GM21447 (cell line): ENCODE measurements around the gene FBXO48.

Source experiments
- ATAC-seq: cut with Tn5 transposase; IDR thresholded peaks from one replicate; pipeline ENCODE4 v1.9.1; 2021; ENCODE audit not compliant: unreplicated experiment

The FBXO48 gene

GRCh38 chr2:68438455-68439303 lies 28.4 kb downstream of the FBXO48 start:
- ATAC-seq: no peak

DNA sequence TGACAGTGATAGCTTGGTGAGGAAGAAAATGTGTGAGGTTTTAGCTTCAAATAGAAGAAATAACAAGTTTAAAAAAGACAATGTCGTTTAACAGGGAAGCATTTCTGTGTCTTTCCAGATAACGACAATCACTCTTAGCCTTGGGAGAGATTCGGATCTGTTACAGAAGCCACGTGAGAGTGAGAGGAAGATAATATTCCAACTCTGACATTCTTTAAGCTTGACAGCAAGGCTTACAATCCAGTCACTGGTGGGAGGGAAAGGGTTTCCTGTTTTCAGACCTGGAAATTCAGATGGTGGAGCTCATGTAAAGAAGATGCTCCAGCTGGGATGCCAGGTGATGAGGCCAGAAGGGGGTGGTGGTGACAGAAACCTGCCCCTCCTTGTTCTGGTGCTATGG lies 30.8 kb downstream of the FBXO48 start:
- no peak for ATAC-seq

- ATAC-seq: no peak
Measured at GRCh38 chr2:68435615-68436014, 31.5 kb downstream of the FBXO48 start.

DNA sequence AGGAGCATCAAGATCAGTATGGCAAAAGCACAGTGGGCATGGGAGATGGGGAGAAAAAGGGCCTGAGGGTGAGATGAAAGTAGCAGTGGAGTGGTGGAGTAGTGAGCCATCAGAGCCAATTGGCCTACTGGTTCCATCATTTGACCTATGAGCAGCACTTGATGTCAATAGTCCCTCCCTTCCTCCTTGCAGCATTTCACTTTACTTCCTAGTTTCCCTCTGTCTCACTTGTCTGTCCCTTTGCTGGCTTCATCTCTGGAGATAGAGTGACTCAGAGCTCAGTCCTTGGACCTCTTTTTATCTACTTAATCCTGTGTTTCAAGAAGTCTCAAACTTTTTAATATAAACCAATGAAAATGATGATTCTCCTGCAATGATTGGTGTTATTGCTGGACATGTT lies 32.1 kb downstream of the FBXO48 start:
- no peak for ATAC-seq

- no peak for ATAC-seq
Measured at GRCh38 chr2:68432696-68433658, 34.1 kb downstream of the FBXO48 start.

- no peak for ATAC-seq
Measured at GRCh38 chr2:68431316-68431972, 35.6 kb downstream of the FBXO48 start.

DNA sequence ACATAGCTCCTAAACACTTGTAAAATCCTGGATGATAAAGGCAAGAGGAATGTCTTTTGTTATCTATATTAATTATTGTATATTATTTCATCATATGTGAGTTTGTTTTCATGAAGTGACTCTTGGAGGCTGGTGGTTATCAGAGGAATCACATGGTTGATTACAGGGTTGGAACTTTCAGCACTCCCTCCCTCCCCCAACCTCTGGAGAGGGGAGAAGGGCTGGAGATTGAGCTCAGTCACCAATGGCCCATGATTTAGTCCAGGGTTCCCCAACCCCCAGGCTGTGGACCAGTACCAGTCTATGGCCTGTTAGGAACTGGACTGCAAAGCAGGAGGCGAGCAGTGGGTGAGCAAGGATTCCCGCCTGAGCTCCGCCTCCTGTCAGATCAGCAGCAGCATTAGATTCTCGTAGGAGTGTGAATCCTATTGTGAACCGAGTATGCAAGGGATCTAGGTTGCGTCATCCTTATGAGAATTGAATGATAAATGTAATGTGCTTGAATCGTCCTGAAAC lies 37.7 kb downstream of the FBXO48 start:
- no peak for ATAC-seq

DNA sequence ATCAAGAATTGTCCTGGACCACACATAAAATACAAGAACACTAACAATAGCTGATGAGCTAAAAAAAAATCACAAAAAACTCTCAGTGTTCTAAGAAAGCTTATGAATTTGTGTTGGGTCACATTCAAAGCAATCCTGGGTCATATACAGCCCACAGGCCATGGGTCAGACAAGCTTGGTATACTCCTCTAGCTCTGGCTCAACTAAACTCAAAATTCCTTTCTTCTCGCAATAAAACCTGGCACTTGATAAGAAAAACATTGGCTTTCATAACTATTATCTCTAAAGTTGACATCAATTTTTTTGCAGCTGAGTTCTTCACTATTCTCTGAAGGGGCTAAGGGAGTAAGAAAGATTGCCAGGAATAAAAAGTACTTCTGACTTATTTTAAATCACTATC lies 38.3 kb downstream of the FBXO48 start:
- no peak for ATAC-seq

DNA sequence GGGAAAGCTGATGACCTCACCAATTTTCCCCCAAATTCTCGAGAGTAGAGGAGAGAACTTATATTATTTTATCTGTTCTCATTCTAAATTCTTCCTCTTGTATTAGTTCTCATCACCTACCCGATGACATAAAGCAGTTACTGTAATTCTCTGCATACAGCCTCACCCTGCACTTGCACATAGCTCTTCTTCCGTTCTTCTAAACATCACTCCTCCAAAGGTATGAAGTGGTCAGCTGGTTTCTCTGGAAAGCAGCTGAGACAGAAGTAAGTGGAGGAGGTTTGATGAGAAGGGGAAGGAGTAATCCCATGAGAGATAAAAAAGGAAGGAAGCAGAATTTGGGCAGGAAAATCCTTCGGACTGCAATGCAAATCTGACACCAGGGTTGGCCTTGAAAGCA lies 39.0 kb downstream of the FBXO48 start:
- no peak for ATAC-seq

DNA sequence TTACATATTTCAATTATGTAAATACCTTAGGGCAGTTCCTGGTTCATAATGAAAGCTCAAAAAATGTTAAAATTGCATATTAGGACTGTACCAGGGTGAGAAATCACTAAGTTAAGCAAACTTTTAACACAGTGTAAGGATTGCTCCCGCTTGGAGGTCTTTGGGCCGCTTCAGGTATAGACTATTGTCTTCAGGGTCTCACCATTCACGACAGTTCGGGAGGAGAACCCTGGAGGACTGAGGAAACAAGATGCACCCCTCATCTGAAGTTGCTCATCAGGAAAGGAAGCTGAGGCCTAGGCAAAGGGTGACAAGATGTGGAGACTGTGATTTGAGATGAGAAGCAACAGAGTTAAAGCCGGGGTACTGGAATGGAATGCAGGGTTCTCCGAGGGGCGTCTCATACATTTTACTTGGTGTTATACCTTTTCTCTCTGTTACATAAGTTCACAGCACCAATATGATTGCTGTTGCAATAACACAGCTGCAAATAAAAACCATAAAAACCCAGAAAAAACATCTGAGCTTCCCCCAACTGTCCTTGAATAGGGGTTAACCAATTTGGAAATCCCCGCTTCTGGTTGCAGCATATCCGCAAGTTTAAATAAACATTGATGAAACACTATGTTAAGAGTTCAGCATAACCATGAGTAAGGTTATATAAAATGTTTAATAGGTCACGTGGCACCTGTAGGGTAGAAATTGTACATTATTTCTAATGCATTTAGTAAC lies 40.1 kb downstream of the FBXO48 start:
- ATAC-seq: no peak

DNA sequence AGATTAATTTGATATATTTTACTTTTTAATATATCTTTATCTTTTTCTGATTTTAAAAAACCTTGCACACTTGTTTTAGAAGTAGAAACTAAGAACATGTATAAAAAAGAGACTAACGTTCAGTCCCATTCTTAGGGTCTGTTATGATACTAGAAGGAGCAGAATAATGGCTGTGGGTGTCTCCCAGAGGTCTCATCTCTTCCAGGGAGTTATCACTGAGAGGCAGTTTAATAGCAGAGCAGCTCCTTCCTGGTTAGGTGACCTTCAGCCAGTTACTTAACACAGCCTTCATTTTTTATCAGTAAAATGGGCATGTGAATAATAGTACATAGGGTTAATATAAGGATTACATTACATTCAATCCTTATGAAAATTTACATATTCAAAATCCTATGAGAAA lies 40.6 kb downstream of the FBXO48 start:
- no peak for ATAC-seq

GRCh38 chr2:68425503-68425902 lies 41.6 kb downstream of the FBXO48 start:
- ATAC-seq: no peak

- peak; percentile 88 for ATAC-seq
Measured at GRCh38 chr2:68423966-68424650, 43.0 kb downstream of the FBXO48 start.

GRCh38 chr2:68420254-68420910 lies 46.7 kb downstream of the FBXO48 start:
- no peak for ATAC-seq

GRCh38 chr2:68418855-68419254 lies 48.2 kb downstream of the FBXO48 start:
- ATAC-seq: no peak

DNA sequence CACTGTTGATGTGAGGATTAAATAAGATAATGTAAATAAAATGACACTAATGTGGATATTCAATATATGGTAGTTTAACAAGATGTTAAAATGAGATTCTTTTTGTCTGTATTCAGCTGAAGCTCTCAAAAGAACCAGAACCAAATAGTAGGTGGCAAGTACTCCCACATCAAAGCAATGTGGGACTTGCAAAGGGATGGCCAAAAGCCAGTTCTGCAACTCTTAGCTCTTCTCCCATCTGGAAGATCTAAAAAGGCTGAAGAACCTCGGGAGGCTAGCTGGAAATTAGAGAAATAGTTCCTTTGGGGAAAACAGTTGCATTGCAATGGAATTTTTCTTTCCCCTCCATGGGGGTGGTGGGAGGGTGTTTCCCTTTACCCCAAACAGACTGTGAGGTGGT lies 48.7 kb downstream of the FBXO48 start:
- no peak for ATAC-seq

DNA sequence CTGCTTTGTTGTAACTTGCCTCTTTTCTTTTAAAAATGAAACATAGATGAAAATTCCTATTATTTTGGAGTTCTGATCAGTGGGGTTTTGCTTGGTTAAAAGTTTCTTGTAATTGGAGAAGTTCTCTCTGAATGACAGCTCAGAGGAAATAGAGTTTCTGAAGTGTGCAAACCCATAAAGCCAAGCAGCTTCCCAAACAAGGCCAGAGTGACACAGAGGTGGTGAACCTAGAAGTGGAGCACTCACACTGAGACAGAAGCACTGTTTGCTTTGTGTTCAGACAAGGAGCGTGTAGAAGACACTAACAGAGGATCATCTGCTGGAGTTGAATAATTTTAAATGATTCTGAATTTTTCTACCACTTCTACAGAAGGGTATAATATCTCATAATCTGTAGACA lies 49.2 kb downstream of the FBXO48 start:
- no peak for ATAC-seq

DNA sequence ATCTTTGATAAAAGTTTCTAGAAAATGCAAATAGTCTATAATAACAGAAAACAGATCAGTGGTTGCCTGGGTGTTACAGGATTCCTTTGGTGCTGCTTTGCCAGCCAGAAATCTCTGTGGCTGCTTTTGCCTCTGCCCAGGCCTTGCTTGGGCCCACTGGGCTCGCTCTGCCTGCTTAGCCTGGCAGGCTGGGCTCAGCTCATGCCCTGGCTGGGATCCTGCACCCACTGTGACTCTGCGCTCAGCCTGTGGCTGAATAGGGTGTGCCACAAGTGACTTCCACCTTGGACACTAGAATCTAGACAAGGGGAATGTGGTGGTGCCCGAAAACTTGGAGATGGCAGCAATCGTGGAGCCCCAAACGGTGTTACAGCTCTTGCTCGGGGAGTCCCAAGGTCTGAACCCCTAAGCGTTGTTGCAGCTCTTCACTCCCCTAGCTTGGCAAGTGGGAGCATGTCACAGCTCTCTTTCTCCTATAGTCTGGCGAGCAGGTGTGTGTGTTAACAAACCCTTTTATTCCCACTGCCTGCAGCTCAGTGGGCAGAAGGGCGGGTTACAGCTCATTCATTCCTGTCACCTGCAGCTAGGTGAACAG lies 50.9 kb downstream of the FBXO48 start:
- ATAC-seq: no peak

- ATAC-seq: no peak
Measured at GRCh38 chr2:68415521-68415920, 51.6 kb downstream of the FBXO48 start.
